Stimulated activated naive CD8-positive, alpha-beta T cell treated with anti-CD3 and anti-CD28 coated beads, Interleukin-15, Interleukin-2, amounts not matched to agents 100 U/mL and 50 U/mL, for 24 hours (primary cell): ENCODE measurements around the gene C1D.
"Not testable (repeated sequence)": the region's sequence is repeated elsewhere in the genome, so short reads cannot be mapped to it uniquely, and the experiment has no call there.

Experiments used
- ATAC-seq: fragments of 150-1000 bp; cut with Tn5 transposase; one replicate; pipeline ENCODE4 v1.10.0; 2021
- DNase-seq: peaks from one replicate; pipeline ENCODE4 v3.0.0; 2021

C1D gene

DNA sequence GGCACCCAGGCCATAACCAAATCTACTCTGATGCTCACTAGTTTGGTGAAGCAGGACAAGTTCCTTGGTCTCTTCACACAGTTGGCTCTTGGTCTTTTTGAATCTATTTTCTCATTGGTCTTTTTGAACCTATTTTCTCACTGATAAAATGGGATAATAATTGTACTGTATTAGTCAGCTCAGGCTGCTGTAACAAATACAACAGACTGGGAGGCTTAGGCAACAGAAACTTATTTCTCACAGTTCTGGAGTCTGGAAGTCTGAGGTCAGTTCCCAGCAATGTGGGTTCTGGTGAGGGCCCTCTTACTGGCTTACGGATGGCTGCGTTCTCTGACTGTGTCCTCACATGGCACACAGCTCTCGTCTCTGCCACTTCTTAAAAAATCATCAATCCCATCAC, 63.5 kb downstream of the C1D start:
- ATAC-seq: no peak
- no peak for DNase-seq

DNA sequence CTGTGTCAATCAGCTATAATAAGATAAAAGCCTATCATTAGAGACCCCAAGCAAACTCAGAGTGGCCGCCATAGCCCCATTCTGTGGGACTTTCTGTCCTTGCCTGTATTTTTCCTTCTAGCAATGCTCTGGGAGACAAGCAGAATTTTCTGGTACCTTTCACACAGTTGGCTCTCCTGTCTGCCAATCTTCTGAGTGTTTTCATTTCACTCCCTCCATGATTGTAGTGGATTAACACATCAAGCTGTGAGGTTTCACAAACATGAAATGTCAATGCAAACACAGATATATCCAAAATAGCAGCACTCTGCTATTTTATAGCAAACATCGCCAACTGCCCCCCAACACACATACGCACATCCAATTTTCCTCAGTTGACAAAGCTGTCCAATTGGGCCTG, 64.9 kb downstream of the C1D start:
- DNase-seq: no peak
- ATAC-seq: no peak

DNA sequence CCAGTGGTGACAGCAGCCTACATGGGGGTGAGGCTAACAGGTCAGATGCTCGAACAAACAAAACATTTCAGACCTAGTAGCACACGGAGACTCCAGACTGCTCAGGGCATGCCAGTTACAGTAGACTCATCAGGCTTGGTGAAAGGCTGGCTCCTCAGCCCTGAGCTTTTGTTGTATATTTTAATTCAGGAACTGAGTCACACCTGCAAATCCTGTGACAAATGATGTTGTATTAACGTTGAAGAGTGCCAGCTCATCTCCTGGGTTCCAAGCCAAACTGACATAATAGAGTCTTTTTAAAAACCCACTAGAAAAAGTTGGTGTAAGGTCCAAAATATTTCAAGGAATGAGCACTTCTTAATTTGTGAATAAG, 65.3 kb downstream of the C1D start:
- DNase-seq (no peak), ATAC-seq (no peak)

GRCh38 chr2:67996772-67997527, 65.9 kb downstream of the C1D start:
- no peak for ATAC-seq

DNA sequence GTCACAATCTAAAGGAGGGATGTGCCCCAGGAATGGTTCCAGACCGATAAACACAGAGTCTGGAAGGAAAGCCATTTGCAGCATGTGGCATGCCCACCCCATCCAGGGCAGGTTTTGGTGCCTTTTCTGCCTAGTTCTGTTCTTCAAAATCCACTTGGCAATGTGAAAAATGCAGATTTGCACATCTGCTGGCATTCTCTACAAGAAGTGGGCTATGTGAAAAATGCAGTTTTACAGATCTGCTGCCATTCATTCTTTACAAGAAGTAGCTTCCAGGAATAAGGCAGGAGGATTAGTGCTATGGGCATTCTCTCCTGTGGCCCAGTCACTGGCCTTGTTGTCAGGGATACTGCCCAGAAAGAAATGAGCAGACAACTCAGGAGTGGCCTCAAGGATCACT, 68.1 kb downstream of the C1D start:
- DNase-seq: no peak
- ATAC-seq: no peak

More at GRCh38 chr2:67996772-67997527, 65.9 kb downstream of the C1D start:
- no peak for DNase-seq

- not testable (repeated sequence) for DNase-seq, ATAC-seq
These were observed 68.7 kb downstream of the C1D start for GRCh38 chr2:67994069-67994468.

GRCh38 chr2:67993329-67993728, 69.5 kb downstream of the C1D start:
- DNase-seq: no peak
- ATAC-seq: no peak

GRCh38 chr2:67991456-67991855, 71.3 kb downstream of the C1D start:
- ATAC-seq: no peak
- no peak for DNase-seq
